Keratinocyte (primary cell): ENCODE measurements around the gene TRABD2B. TPM values are rescaled to one million over a fixed set of nuclear protein-coding genes. Genes with fewer than 3 reads are reported as not detected.

Experiments
- DNase-seq: peaks from one replicate; pipeline ENCODE4 v3.0.0-alpha.2; 2011; ENCODE audit warnings: low read depth, missing footprints, low spot score
- FAIRE-seq: peaks from 2 replicates; lab custom pipeline; 2011; peaks lifted over from hg19 to GRCh38; lab: Jason Lieb, UNC
- H2AFZ ChIP-seq: 2 replicates; pipeline ENCODE4 v1.6.0; 2012; ENCODE audit warnings: low read length, control low read depth, inconsistent platforms; ENCODE audit not compliant: control insufficient read depth
- H3K27ac ChIP-seq: 2 replicates; pipeline ENCODE4 v1.5.1; 2011; ENCODE audit warnings: low read length; ENCODE audit not compliant: control insufficient read depth, insufficient read depth
- H3K27me3 ChIP-seq: 3 replicates; pipeline ENCODE4 v1.6.0; 2011; ENCODE audit warnings: low read length; ENCODE audit not compliant: control insufficient read depth, insufficient read depth; ENCODE audit errors: extremely low read depth
- H3K36me3 ChIP-seq, 2 experiments: 2 replicates in 1 of 2; 3 replicates in 1 of 2; pipeline ENCODE4 v1.5.1; 2011; ENCODE audit warnings: low read length in 2 of 2, mild to moderate bottlenecking in 1 of 2; ENCODE audit not compliant: control insufficient read depth in 2 of 2, insufficient read depth in 2 of 2; ENCODE audit errors: extremely low read depth in 1 of 2
- H3K4me1 ChIP-seq: 3 replicates; pipeline ENCODE4 v1.5.1; 2011; ENCODE audit warnings: low read length; ENCODE audit not compliant: control insufficient read depth, insufficient read depth; ENCODE audit errors: extremely low read depth
- H3K4me2 ChIP-seq: 3 replicates; pipeline ENCODE4 v1.6.0; 2011; ENCODE audit warnings: low read depth, low read length; ENCODE audit not compliant: control insufficient read depth, insufficient read depth; ENCODE audit errors: extremely low read depth
- H3K4me3 ChIP-seq, 3 experiments: fragments of 200-600 bp in 1 of 3; sonication (generic) in 1 of 3; 2 replicates in 2 of 3; 3 replicates in 1 of 3; pipeline ENCODE4 v1.5.1; 2011 to 2016; ENCODE audit warnings: low read length in 3 of 3, mild to moderate bottlenecking in 3 of 3, control low read depth in 2 of 3, inconsistent platforms in 1 of 3, low read depth in 1 of 3, mixed read lengths in 1 of 3, mixed run types in 1 of 3, moderate library complexity in 1 of 3; ENCODE audit not compliant: control insufficient read depth in 2 of 3, insufficient read depth in 2 of 3; ENCODE audit errors: extremely low read depth in 1 of 3
- H3K79me2 ChIP-seq: 2 replicates; pipeline ENCODE4 v1.6.0; 2012; ENCODE audit warnings: low read length; ENCODE audit not compliant: control insufficient read depth, insufficient read depth
- H3K9ac ChIP-seq: 3 replicates; pipeline ENCODE4 v1.6.0; 2011; ENCODE audit warnings: low read length; ENCODE audit not compliant: control insufficient read depth, insufficient read depth; ENCODE audit errors: extremely low read depth
- H3K9me1 ChIP-seq: 3 replicates; pipeline ENCODE4 v1.6.0; 2011; ENCODE audit warnings: low read length; ENCODE audit not compliant: control insufficient read depth, insufficient read depth; ENCODE audit errors: extremely low read depth
- H3K9me3 ChIP-seq: 2 replicates; pipeline ENCODE4 v1.5.1; 2012; ENCODE audit warnings: low read depth, low read length; ENCODE audit not compliant: control insufficient read depth
- H4K20me1 ChIP-seq: 3 replicates; pipeline ENCODE4 v1.6.0; 2011; ENCODE audit warnings: low read length; ENCODE audit not compliant: control insufficient read depth, insufficient read depth; ENCODE audit errors: extremely low read depth
- EZH2 ChIP-seq: IDR thresholded peaks from one replicate; pipeline ENCODE4 v1.6.1; 2012; ENCODE audit warnings: inconsistent platforms, mild to moderate bottlenecking, low read length, moderate library complexity
- dilution Hi-C: fragments of 300-500 bp; cut with MboI; formaldehyde crosslinking; loops from one replicate; pipeline ENCODE4 v1.7.0; 2020; ENCODE audit warnings: low sequenced_read_pairs; ENCODE audit not compliant: extremely low pct_ligation_motif_present
- polyA plus RNA-seq, 5 experiments: library from polyadenylated mRNA; depleted of rRNA in 3 of 5; stranded (reverse) in 3 of 5; stranded (forward) in 1 of 5; unstranded in 1 of 5; fragments of >200 nt; gene quantifications; 1 replicate in 1 of 5; 2 replicates in 3 of 5; 3 replicates in 1 of 5; pipeline versions ENCODE4 v1.2.1 to v1.2.3, GENCODE V29; 2011 to 2012; ENCODE audit warnings: missing spikeins in 2 of 5, low read depth in 1 of 5, low replicate concordance in 1 of 5
- TF ChIP-seq, protein P1 (sequence below), 3 experiments: IDR thresholded peaks in 1 of 3; conservative IDR thresholded peaks in 1 of 3; optimal IDR thresholded peaks in 1 of 3; 2 replicates in 2 of 3; 3 replicates in 1 of 3; pipeline versions ENCODE3 to v1.5.1; 2011; ENCODE audit warnings: low read length in 3 of 3, mild to moderate bottlenecking in 3 of 3, moderate library complexity in 2 of 3, control low read depth in 1 of 3, inconsistent platforms in 1 of 3; ENCODE audit not compliant: insufficient read depth in 2 of 3; ENCODE audit errors: extremely low read depth in 1 of 3

The TRABD2B gene
- polyA plus RNA-seq, 1 donor (not counting 4 experiments of a cell fraction or from before 2014, with no cell fraction given): 0.13 TPM

DNA sequence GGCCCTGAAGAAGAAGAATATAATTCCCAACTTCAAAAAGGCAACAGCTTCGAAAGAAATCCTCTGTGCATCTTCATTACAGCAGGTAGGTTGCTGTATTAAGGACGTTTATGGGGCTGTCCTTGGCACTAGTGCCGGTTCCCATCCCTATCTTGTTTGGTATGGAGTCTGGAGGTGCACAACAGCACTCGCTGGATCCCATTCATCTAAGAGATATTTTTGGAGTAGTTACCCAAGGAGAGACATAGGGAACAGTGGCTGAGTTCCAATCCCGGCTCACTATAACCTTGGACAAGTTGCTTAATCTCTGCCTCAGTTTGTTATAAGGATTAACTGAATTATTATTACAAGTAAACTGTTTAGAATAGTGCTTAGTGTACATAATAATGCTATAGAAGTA, 106.4 kb downstream of the TRABD2B start:
- no peak for FAIRE-seq
- TF ChIP-seq EZH2: no peak
- TF ChIP-seq, protein P1, sequence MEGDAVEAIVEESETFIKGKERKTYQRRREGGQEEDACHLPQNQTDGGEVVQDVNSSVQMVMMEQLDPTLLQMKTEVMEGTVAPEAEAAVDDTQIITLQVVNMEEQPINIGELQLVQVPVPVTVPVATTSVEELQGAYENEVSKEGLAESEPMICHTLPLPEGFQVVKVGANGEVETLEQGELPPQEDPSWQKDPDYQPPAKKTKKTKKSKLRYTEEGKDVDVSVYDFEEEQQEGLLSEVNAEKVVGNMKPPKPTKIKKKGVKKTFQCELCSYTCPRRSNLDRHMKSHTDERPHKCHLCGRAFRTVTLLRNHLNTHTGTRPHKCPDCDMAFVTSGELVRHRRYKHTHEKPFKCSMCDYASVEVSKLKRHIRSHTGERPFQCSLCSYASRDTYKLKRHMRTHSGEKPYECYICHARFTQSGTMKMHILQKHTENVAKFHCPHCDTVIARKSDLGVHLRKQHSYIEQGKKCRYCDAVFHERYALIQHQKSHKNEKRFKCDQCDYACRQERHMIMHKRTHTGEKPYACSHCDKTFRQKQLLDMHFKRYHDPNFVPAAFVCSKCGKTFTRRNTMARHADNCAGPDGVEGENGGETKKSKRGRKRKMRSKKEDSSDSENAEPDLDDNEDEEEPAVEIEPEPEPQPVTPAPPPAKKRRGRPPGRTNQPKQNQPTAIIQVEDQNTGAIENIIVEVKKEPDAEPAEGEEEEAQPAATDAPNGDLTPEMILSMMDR (optimal IDR thresholded peaks at IDR 0.05 in 1 of 3, IDR thresholded peaks at IDR 0.05 in 1 of 3, conservative IDR thresholded peaks at IDR 0.05 in 1 of 3; ENCODE audit: extremely low read depth in 1 of 3, insufficient read depth in 2 of 3, low read length in 3 of 3): no peak
- Histone ChIP-seq H3K36me3 (no peaks in the 10 kb centered on the region), H3K4me1 (peaks cover 16% of the 10 kb centered on the region), H3K4me3 (no peak overlapping the region), H2AFZ (no peak overlapping the region), H3K27me3 (peaks cover 2% of the 10 kb centered on the region), H3K9me3 (no peaks in the 10 kb centered on the region), H3K9me1 (no peaks in the 10 kb centered on the region), H4K20me1 (no peaks in the 10 kb centered on the region), H3K9ac (no peak overlapping the region), H3K79me2 (no peaks in the 10 kb centered on the region), H3K4me2 (no peak overlapping the region), H3K27ac (no peak overlapping the region)
- no peak for DNase-seq
- dilution Hi-C loops: no loop called here

DNA sequence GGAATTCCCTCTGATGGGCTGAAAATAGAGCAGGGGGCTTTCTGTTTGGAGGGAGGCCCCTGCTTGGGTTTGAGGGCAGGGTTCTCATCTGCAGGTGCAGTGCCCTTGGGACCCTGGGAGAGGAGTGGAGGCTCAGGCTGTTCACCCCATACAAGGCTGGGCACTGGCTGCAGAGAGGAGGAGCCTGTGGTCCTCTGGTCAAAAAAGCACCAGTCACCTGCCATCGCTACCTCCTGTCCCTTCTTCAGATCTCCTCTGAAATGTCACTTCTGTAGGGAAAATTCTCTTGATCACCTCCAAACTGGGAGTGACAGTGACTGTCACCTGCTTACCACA, 108.9 kb downstream of the TRABD2B start:
- H3K36me3 ChIP-seq: no peaks in the 10 kb centered on the region
- FAIRE-seq (no peak), DNase-seq (no peak)
- no peak overlapping the region for H3K4me3 ChIP-seq
- no peaks in the 10 kb centered on the region for H3K4me1 ChIP-seq
- no peak overlapping the region for H3K27ac ChIP-seq
- H3K9ac ChIP-seq: no peak overlapping the region
- peaks cover 2% of the 10 kb centered on the region for H3K27me3 ChIP-seq
- H3K79me2 ChIP-seq: no peaks in the 10 kb centered on the region
- no peak for TF ChIP-seq EZH2
- TF ChIP-seq, protein P1 (optimal IDR thresholded peaks at IDR 0.05 in 1 of 3, IDR thresholded peaks at IDR 0.05 in 1 of 3, conservative IDR thresholded peaks at IDR 0.05 in 1 of 3; ENCODE audit: extremely low read depth in 1 of 3, insufficient read depth in 2 of 3, low read length in 3 of 3): no peak
- dilution Hi-C loops: no loop called here
- no peaks in the 10 kb centered on the region for H3K9me1 ChIP-seq
- no peak overlapping the region for H2AFZ ChIP-seq
- no peaks in the 10 kb centered on the region for H3K9me3 ChIP-seq
- H4K20me1 ChIP-seq: no peaks in the 10 kb centered on the region
- H3K4me2 ChIP-seq: no peak overlapping the region
